SK-N-SH treated with all-trans-retinoic acid at 6 μM for 48 hours (cell line): ENCODE data around the gene ZNF232.

Source experiments
- ATAC-seq: fragments of 200-7000 bp; cut with Tn5 transposase; 3 replicates; pipeline ENCODE4 v1.9.1; 2020; ENCODE audit warnings: mild to moderate bottlenecking, moderate library complexity
- ARNTL ChIP-seq: fragments of 450-650 bp; formaldehyde crosslinking; IDR thresholded peaks from 2 replicates; pipeline ENCODE4 v1.5.0; 2020; ENCODE audit warnings: low read depth, mild to moderate bottlenecking, moderate library complexity, borderline replicate concordance
- BACH2 ChIP-seq: fragments of 250-450 bp; sonication (Bioruptor Pico); IDR thresholded peaks from 2 replicates; pipeline ENCODE4 v1.9.0; 2021; ENCODE audit warnings: mild to moderate bottlenecking, borderline replicate concordance
- CSDC2 ChIP-seq: fragments of 250-450 bp; sonication (Bioruptor Pico); IDR thresholded peaks from 2 replicates; pipeline ENCODE4 v1.5.0; 2020; ENCODE audit warnings: mild to moderate bottlenecking, moderate library complexity
- ESRRG ChIP-seq: fragments of 250-450 bp; sonication (Bioruptor Pico); IDR thresholded peaks from 2 replicates; pipeline ENCODE4 v1.6.1; 2021; ENCODE audit warnings: mild to moderate bottlenecking
- ISL1 ChIP-seq: fragments of 250-450 bp; sonication (Bioruptor Pico); IDR thresholded peaks from 2 replicates; pipeline ENCODE4 v2.1.2; 2022; ENCODE audit warnings: mild to moderate bottlenecking, moderate library complexity
- OSR1 ChIP-seq: fragments of 250-450 bp; sonication (Bioruptor Pico); IDR thresholded peaks from 2 replicates; pipeline ENCODE4 v1.8.0; 2022; ENCODE audit warnings: moderate library complexity, mild to moderate bottlenecking, inconsistent platforms
- PPARA ChIP-seq: fragments of 250-450 bp; sonication (Bioruptor Pico); IDR thresholded peaks from 2 replicates; pipeline ENCODE4 v1.5.0; 2020; ENCODE audit warnings: mild to moderate bottlenecking, borderline replicate concordance
- RARB ChIP-seq: fragments of 250-450 bp; sonication (Bioruptor Pico); IDR thresholded peaks from 2 replicates; pipeline ENCODE4 v1.8.0; 2021; ENCODE audit warnings: mild to moderate bottlenecking, moderate library complexity
- SNAI2 ChIP-seq: fragments of 250-450 bp; sonication (Bioruptor Pico); IDR thresholded peaks from 2 replicates; pipeline ENCODE4 v1.5.0; 2020; ENCODE audit warnings: mild to moderate bottlenecking, moderate library complexity
- TCF4 ChIP-seq: fragments of 250-450 bp; sonication (Bioruptor Pico); IDR thresholded peaks from 2 replicates; pipeline ENCODE4 v1.8.0; 2021; ENCODE audit warnings: mild to moderate bottlenecking, moderate library complexity, borderline replicate concordance
- TOX ChIP-seq: fragments of 250-450 bp; sonication (Bioruptor Pico); IDR thresholded peaks from 2 replicates; pipeline ENCODE4 v1.8.0; 2021; ENCODE audit warnings: mild to moderate bottlenecking, moderate library complexity, borderline replicate concordance
- ZC3H10 ChIP-seq: fragments of 250-450 bp; sonication (Bioruptor Pico); IDR thresholded peaks from 2 replicates; pipeline ENCODE4 v1.5.1; 2021; ENCODE audit warnings: mild to moderate bottlenecking, moderate library complexity
- ZFP3 ChIP-seq: fragments of 250-450 bp; sonication (Bioruptor Pico); IDR thresholded peaks from 2 replicates; pipeline ENCODE4 v1.5.0; 2020; ENCODE audit warnings: mild to moderate bottlenecking, moderate library complexity
- ZFP30 ChIP-seq: fragments of 450-650 bp; formaldehyde crosslinking; IDR thresholded peaks from 2 replicates; pipeline ENCODE4 v1.5.0; 2022; ENCODE audit warnings: mild to moderate bottlenecking, moderate library complexity
- ZNF565 ChIP-seq: fragments of 450-650 bp; formaldehyde crosslinking; conservative IDR thresholded peaks from 2 replicates; pipeline ENCODE4 v1.5.0; 2020; ENCODE audit warnings: low read depth, mild to moderate bottlenecking, moderate library complexity
- ZNF70 ChIP-seq: fragments of 450-650 bp; formaldehyde crosslinking; IDR thresholded peaks from 2 replicates; pipeline ENCODE4 v1.5.0; 2020; ENCODE audit warnings: mild to moderate bottlenecking, moderate library complexity
- TF ChIP-seq, protein P1 (sequence below): fragments of 250-450 bp; sonication (Bioruptor Pico); IDR thresholded peaks from 2 replicates; pipeline ENCODE4 v1.5.0; 2020; ENCODE audit warnings: mild to moderate bottlenecking, moderate library complexity
- TF ChIP-seq, protein P2 (sequence below): fragments of 250-450 bp; sonication (Bioruptor Pico); IDR thresholded peaks from 2 replicates; pipeline ENCODE4 v1.8.0; 2020; ENCODE audit warnings: mild to moderate bottlenecking, moderate library complexity, borderline replicate concordance
- TF ChIP-seq, protein P3 (sequence below): fragments of 250-450 bp; sonication (Bioruptor Pico); IDR thresholded peaks from 2 replicates; pipeline ENCODE4 v1.5.1; 2020; ENCODE audit warnings: low read depth, mild to moderate bottlenecking, moderate library complexity
- TF ChIP-seq, protein P4 (sequence below): fragments of 250-450 bp; sonication (Bioruptor Pico); IDR thresholded peaks from 2 replicates; pipeline ENCODE4 v1.5.1; 2021; ENCODE audit warnings: mild to moderate bottlenecking, moderate library complexity

Gene ZNF232

DNA sequence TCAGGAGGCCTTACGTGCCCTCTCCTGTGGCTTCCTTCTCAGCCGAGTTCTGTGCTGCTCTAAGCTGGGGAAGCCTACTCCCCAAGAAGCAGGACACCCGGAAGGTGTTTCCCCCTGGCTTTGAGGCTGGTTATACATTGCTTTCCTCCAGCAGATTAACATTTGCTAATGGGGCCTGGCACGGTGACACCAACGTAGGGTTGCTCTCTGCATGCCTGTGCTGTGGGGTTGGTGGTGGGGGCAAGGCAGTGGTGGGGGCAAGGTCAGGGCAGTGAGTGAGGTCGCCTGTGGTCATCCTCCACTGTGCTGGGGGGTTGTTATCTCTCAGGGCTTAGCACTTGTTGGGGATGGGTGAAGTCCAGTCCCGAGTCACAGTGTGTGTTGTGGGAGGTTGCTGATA is 8.4 kb upstream of the ZNF232 start:
- TF ChIP-seq, protein P1, sequence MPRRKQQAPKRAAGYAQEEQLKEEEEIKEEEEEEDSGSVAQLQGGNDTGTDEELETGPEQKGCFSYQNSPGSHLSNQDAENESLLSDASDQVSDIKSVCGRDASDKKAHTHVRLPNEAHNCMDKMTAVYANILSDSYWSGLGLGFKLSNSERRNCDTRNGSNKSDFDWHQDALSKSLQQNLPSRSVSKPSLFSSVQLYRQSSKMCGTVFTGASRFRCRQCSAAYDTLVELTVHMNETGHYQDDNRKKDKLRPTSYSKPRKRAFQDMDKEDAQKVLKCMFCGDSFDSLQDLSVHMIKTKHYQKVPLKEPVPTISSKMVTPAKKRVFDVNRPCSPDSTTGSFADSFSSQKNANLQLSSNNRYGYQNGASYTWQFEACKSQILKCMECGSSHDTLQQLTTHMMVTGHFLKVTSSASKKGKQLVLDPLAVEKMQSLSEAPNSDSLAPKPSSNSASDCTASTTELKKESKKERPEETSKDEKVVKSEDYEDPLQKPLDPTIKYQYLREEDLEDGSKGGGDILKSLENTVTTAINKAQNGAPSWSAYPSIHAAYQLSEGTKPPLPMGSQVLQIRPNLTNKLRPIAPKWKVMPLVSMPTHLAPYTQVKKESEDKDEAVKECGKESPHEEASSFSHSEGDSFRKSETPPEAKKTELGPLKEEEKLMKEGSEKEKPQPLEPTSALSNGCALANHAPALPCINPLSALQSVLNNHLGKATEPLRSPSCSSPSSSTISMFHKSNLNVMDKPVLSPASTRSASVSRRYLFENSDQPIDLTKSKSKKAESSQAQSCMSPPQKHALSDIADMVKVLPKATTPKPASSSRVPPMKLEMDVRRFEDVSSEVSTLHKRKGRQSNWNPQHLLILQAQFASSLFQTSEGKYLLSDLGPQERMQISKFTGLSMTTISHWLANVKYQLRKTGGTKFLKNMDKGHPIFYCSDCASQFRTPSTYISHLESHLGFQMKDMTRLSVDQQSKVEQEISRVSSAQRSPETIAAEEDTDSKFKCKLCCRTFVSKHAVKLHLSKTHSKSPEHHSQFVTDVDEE (CRISPR knock-in tag): no peak
- TF ChIP-seq OSR1 (CRISPR knock-in tag) (no peak), ZFP3 (no peak), PPARA (CRISPR knock-in tag) (no peak), RARB (CRISPR knock-in tag) (no peak), TOX (CRISPR knock-in tag) (no peak), CSDC2 (CRISPR knock-in tag) (no peak), ISL1 (CRISPR knock-in tag) (no peak), SNAI2 (CRISPR knock-in tag) (no peak), ZNF565 (CRISPR knock-in tag) (no peak)
- no peak for ATAC-seq

DNA sequence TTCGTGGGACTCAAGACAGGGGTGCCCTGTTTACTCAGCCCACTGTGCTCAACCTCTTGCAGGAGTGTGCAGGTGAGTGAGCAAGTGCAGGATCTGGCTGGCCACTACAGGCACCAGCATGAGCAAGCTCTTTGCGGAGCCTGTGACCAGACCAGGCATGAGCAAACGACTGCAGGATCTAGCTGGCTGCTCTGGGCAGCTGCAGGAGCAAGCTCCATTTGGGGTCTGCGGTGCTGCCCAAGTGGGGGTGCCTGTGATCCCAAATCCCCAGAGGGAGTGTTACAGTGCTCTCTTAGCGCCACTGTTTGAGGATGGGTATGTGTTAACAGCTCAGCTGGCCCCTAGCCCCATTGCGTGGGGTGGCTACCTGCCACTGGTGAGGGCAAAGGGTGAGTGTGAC is 6.5 kb upstream of the ZNF232 start:
- TF ChIP-seq ESRRG (CRISPR knock-in tag) (no peak), ZNF70 (CRISPR knock-in tag) (no peak), ZNF565 (CRISPR knock-in tag) (no peak), OSR1 (CRISPR knock-in tag) (no peak), CSDC2 (CRISPR knock-in tag) (no peak), RARB (CRISPR knock-in tag) (no peak), ZFP30 (CRISPR knock-in tag) (no peak), ZC3H10 (CRISPR knock-in tag) (no peak), PPARA (CRISPR knock-in tag) (no peak), TCF4 (CRISPR knock-in tag) (no peak), BACH2 (CRISPR knock-in tag) (no peak), ARNTL (CRISPR knock-in tag) (no peak), ISL1 (CRISPR knock-in tag) (no peak), ZFP3 (no peak), SNAI2 (CRISPR knock-in tag) (no peak)
- TF ChIP-seq, protein P2, sequence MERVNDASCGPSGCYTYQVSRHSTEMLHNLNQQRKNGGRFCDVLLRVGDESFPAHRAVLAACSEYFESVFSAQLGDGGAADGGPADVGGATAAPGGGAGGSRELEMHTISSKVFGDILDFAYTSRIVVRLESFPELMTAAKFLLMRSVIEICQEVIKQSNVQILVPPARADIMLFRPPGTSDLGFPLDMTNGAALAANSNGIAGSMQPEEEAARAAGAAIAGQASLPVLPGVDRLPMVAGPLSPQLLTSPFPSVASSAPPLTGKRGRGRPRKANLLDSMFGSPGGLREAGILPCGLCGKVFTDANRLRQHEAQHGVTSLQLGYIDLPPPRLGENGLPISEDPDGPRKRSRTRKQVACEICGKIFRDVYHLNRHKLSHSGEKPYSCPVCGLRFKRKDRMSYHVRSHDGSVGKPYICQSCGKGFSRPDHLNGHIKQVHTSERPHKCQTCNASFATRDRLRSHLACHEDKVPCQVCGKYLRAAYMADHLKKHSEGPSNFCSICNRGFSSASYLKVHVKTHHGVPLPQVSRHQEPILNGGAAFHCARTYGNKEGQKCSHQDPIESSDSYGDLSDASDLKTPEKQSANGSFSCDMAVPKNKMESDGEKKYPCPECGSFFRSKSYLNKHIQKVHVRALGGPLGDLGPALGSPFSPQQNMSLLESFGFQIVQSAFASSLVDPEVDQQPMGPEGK (CRISPR knock-in tag): no peak
- TF ChIP-seq, protein P3, sequence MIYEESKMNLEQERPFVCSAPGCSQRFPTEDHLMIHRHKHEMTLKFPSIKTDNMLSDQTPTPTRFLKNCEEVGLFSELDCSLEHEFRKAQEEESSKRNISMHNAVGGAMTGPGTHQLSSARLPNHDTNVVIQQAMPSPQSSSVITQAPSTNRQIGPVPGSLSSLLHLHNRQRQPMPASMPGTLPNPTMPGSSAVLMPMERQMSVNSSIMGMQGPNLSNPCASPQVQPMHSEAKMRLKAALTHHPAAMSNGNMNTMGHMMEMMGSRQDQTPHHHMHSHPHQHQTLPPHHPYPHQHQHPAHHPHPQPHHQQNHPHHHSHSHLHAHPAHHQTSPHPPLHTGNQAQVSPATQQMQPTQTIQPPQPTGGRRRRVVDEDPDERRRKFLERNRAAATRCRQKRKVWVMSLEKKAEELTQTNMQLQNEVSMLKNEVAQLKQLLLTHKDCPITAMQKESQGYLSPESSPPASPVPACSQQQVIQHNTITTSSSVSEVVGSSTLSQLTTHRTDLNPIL (CRISPR knock-in tag): no peak
- TF ChIP-seq, protein P1 (CRISPR knock-in tag): no peak
- TF ChIP-seq, protein P4, sequence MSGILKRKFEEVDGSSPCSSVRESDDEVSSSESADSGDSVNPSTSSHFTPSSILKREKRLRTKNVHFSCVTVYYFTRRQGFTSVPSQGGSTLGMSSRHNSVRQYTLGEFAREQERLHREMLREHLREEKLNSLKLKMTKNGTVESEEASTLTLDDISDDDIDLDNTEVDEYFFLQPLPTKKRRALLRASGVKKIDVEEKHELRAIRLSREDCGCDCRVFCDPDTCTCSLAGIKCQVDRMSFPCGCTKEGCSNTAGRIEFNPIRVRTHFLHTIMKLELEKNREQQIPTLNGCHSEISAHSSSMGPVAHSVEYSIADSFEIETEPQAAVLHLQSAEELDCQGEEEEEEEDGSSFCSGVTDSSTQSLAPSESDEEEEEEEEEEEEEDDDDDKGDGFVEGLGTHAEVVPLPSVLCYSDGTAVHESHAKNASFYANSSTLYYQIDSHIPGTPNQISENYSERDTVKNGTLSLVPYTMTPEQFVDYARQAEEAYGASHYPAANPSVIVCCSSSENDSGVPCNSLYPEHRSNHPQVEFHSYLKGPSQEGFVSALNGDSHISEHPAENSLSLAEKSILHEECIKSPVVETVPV (CRISPR knock-in tag): no peak
- ATAC-seq: no peak
